ENCODE measurements around the gene SUFU.

GRCh38 chr10:102463983-102464382 is 39.8 kb upstream of the SUFU start:
- TF ChIP-seq CTCF (conservative IDR thresholded peaks at IDR 0.05; ENCODE audit: low read depth, low read length) = no peak
- TF ChIP-seq EZH2 (IDR thresholded peaks at IDR 0.05; ENCODE audit: low read length, unreplicated experiment) = no peak
